ENCODE data around the gene CCNY. TPM values are rescaled to one million over a fixed set of nuclear protein-coding genes. Genes with fewer than 3 reads are reported as not detected.

Gene CCNY
- total RNA-seq, 8 experiments from 2014 or later = 24.8 to 57.1 (median 32.4) TPM

DNA sequence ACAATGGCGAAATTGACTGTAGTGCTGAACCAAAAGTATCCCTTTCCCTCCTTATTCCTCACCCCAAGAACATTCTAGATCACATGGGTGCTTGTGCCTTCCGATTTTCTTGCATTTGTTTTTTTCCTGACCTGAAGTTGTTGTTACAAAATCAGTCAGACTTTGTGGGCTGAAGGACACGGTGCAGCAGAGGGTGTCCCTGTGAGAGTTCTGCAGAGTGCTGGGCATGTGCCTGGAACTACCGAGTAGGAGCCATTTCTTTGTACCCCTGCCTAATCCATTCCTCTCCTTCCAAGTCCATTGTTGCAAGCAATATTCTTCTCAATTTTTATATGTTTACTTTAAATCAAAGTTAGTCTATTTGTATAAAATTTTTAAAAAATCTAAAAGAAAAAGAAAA, 233.5 kb downstream of the CCNY start:
- Histone ChIP-seq H3K27ac (no peak overlapping the region), H3K4me1 (replicated peaks in 1 of 2) (no peaks in the 10 kb centered on the region), H3K4me3 (no peak overlapping the region)
- 48 to 95% (median 89%) methylated on average over 2 to 4 of the region's 4 CpGs; no CpG with 5 or more reads in 1 of the 10 experiments for WGBS, 10 experiments
- ATAC-seq (replicated peaks in 6 of 8) = no peak
- in situ Hi-C loops (cut with MboI; ENCODE audit: low pct_unique_long_range_greater_than_20kb in 2 of 9, low sequenced_read_pairs in 9 of 9, unreplicated experiment in 9 of 9) = loop anchor here in 1 of 9 experiments (25.0 kb wide), 1 partner anchor 333 kb away; no protein-coding TSS in a partner anchor

DNA sequence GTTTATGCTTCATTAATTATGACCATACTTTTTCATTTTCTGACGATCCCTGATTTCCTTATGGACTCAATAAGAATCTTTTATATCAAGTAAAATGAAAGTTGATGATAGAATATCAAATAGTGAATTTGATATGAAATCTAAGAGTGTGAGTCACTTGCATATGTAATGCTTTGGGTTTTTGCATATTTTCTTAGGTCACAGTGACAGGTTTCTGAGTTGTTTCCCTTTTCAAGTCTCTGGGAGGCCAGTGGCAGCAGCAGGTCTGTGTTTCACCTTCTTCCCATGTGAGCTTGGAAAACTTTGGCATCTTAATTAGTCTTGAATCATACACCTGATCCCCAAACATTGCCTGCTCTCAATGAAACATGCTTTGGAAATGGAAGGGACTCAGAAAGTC, 234.1 kb downstream of the CCNY start:
- 0 to 100% (median 86%) methylated on average over 1 of the region's 1 CpG; no CpG with 5 or more reads in 1 of the 10 experiments for WGBS, 10 experiments
- ATAC-seq (replicated peaks in 6 of 8) = peak in 2 of 8 experiments; percentile 62 to 89
- Histone ChIP-seq H3K4me1 (replicated peaks in 1 of 2) (no peaks in the 10 kb centered on the region), H3K4me3 (no peak overlapping the region), H3K27ac (no peak overlapping the region)
- in situ Hi-C loops (cut with MboI; ENCODE audit: low pct_unique_long_range_greater_than_20kb in 2 of 9, low sequenced_read_pairs in 9 of 9, unreplicated experiment in 9 of 9) = loop anchor here in 1 of 9 experiments (25.0 kb wide), 1 partner anchor 333 kb away; no protein-coding TSS in a partner anchor

DNA sequence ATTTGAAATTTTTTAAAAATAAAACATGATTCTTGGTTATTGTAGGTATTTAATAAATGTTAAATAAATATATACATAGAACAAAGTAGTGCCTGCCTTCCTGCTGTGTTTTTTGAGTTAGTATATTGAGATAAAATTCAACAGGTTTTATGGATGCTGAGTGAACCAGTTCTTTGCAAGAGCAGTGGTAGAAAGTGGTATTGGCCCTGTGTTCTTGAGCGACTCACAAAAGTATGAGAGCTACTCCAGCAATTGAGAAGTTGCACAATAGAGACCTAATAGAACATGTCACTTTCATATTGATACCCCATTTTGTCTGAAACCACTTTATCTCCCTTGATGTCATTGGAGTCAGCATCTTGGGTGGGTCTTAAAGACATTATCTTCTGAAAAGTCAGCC, 236.3 kb downstream of the CCNY start:
- WGBS, 10 experiments = 83 to 100% (median 95%) methylated on average over 1 of the region's 1 CpG; no CpG with 5 or more reads in 4 of the 10 experiments
- Histone ChIP-seq H3K4me1 (replicated peaks in 1 of 2) (no peaks in the 10 kb centered on the region), H3K27ac (no peak overlapping the region), H3K4me3 (no peak overlapping the region)
- in situ Hi-C loops (cut with MboI; ENCODE audit: low pct_unique_long_range_greater_than_20kb in 2 of 9, low sequenced_read_pairs in 9 of 9, unreplicated experiment in 9 of 9) = loop anchor here in 1 of 9 experiments (25.0 kb wide), 1 partner anchor 335 kb away; no protein-coding TSS in a partner anchor
- no peak for ATAC-seq (replicated peaks in 6 of 8)

DNA sequence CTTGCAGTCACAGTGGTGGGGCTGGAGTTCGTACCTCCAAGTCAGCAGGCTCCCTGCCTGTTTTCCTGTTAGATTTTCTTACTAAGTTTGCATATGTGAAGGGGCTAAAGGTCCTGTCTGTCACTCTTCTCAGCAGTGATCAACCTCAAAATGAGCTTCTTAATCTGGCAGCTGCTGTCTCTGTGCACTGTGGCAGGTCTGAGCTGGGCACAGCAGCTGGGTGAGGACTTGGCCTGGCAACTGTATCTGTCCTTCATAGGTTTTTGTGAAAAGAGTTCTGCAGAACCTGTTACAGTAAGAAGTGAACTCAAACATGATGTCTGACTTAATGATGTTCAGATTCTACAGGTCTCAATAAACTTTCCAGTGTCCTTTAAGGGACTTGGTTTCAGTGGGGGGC, 237.5 kb downstream of the CCNY start:
- no peak overlapping the region for H3K4me3 ChIP-seq
- no peaks in the 10 kb centered on the region for H3K4me1 ChIP-seq (replicated peaks in 1 of 2)
- in situ Hi-C loops (cut with MboI; ENCODE audit: low pct_unique_long_range_greater_than_20kb in 2 of 9, low sequenced_read_pairs in 9 of 9, unreplicated experiment in 9 of 9) = loop anchor here in 1 of 9 experiments (25.0 kb wide), 1 partner anchor 336 kb away; no protein-coding TSS in a partner anchor
- 80 to 100% (median 100%) methylated on average over 1 of the region's 1 CpG; no CpG with 5 or more reads in 6 of the 10 experiments for WGBS, 10 experiments
- H3K27ac ChIP-seq = no peak overlapping the region
- no peak for ATAC-seq (replicated peaks in 6 of 8)

DNA sequence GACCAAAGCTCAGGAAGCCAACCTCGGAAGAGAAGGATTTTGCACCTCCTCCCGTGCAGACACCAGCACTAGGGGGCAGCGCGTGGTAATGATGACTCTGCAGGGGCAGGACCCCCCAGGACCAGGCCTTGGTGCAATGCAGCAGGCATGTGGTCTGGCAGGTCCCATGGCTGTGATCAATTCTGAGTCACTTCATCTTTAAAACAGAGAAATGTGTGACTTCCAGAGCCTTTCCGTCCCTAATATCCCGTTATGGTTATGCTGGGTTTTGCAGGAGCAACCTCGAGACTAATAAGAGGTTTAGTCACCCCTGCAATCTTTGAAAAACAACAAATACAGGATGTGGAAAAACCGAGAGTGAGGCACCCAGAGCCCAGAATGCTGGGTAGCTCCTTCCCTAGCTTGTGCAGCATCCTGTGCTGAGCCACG, 238.6 kb downstream of the CCNY start:
- ATAC-seq (replicated peaks in 6 of 8) = no peak
- no peaks in the 10 kb centered on the region for H3K4me1 ChIP-seq (replicated peaks in 1 of 2)
- 20 to 94% (median 88%) methylated on average over 1 to 9 of the region's 9 CpGs; no CpG with 5 or more reads in 2 of the 10 experiments for WGBS, 10 experiments
- in situ Hi-C loops (cut with MboI; ENCODE audit: low pct_unique_long_range_greater_than_20kb in 2 of 9, low sequenced_read_pairs in 9 of 9, unreplicated experiment in 9 of 9) = loop anchor here in 1 of 9 experiments (25.0 kb wide), 1 partner anchor 338 kb away; no protein-coding TSS in a partner anchor
- H3K4me3 ChIP-seq = no peak overlapping the region
- no peak overlapping the region for H3K27ac ChIP-seq

DNA sequence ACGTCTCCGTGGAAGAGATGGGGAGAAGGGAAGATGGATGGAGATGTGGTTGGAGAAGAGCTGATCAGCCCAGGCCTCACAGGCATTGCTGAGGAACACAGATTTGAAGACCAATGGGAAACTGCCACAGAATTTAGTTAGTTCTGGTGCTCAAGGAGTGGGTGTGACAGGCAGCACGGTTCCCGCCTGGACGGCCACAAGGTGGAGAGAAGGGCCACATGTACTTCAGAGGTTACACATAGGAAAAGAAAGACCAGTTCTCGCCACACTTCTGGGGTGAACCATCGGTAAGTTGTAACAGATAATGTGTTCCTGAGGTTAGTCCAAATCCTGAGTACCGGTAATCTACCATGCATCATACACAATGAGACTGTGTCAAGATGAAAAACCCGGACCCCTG, 239.3 kb downstream of the CCNY start:
- Histone ChIP-seq H3K27ac (no peak overlapping the region), H3K4me3 (no peak overlapping the region), H3K4me1 (replicated peaks in 1 of 2) (no peaks in the 10 kb centered on the region)
- ATAC-seq (replicated peaks in 6 of 8) = no peak
- WGBS, 10 experiments = 87 to 100% (median 96%) methylated on average over 2 to 9 of the region's 9 CpGs; no CpG with 5 or more reads in 3 of the 10 experiments
- in situ Hi-C loops (cut with MboI; ENCODE audit: low pct_unique_long_range_greater_than_20kb in 2 of 9, low sequenced_read_pairs in 9 of 9, unreplicated experiment in 9 of 9) = no loop called here

DNA sequence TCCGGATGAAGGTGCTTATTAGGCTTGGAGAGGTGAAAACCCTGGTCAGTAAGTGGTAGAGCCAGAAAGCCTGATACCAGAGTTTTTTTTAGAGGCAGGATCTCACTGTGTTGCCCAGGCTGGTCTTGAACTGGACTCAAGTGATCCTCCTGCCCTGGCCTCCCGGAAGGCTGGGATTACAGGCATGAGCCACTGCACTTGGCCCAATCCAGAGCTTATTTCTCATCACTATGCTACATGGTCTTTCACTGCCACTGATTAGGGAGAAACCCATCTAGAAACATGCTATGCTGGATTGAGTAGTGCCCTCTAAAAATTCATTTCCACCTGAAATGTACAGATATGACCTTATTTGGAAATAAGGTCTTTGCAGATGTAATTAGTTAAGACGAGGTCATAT, 240.4 kb downstream of the CCNY start:
- Histone ChIP-seq H3K4me1 (replicated peaks in 1 of 2) (no peaks in the 10 kb centered on the region), H3K27ac (no peak overlapping the region), H3K4me3 (no peak overlapping the region)
- WGBS, 10 experiments = 86 to 100% (median 100%) methylated on average over 1 to 2 of the region's 3 CpGs; no CpG with 5 or more reads in 3 of the 10 experiments
- in situ Hi-C loops (cut with MboI; ENCODE audit: low pct_unique_long_range_greater_than_20kb in 2 of 9, low sequenced_read_pairs in 9 of 9, unreplicated experiment in 9 of 9) = no loop called here
- ATAC-seq (replicated peaks in 6 of 8) = no peak

DNA sequence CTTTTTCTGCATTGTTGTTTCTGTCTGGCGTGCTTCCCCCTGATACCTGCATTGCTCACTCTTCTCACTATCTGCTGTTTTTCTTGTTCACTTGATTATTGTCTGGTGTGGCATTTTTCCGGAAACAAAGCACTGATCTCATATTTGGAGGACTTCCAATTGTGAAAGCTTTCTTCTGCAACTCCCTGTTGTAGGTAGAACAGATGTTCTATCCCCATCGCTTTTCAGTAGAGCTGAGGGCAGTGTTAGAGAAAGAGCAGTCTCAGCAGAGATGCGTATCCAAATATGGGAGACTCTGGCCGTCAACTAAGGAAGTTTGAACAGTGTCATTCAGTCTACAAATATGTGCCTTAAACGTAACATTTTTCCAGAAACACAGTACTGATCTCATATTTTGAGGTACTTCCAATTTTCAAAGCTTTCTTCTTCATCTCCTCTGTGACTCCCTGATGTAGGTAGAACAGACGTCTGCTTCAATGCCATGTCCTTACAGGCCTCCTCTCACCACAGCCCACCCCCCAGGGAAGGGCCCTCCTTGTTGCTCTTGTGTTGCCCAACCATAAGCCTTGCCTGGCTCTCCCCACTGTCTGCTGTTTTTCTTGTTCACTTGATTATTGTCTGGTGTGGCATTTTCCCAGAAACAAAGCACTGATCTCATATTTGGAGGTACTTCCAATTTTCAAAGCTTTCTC, 241.8 kb downstream of the CCNY start:
- in situ Hi-C loops (cut with MboI; ENCODE audit: low pct_unique_long_range_greater_than_20kb in 2 of 9, low sequenced_read_pairs in 9 of 9, unreplicated experiment in 9 of 9) = no loop called here
- WGBS, 10 experiments = 3 to 100% (median 80%) methylated on average over 1 to 7 of the region's 7 CpGs
- H3K4me1 ChIP-seq (replicated peaks in 1 of 2) = no peaks in the 10 kb centered on the region
- H3K27ac ChIP-seq = no peak overlapping the region
- no peak overlapping the region for H3K4me3 ChIP-seq
- peak in 2 of 8 experiments; percentile 39 to 55 for ATAC-seq (replicated peaks in 6 of 8)

DNA sequence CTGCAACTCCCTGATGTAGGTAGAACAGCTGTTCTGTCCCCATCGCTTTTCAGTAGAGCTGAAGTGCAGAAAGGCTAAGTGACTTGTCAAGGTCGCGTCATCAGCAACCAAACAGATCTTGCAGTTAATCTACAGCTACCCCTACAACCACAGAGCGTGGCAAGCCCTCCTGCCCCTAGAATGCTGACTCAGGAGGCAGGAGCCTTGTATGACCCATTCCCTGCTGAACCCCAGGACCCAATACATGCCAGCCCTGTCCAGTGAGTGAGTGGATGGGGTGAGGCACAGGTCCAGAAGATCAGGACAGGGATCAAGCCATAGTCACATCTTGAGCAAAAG, 242.3 kb downstream of the CCNY start:
- in situ Hi-C loops (cut with MboI; ENCODE audit: low pct_unique_long_range_greater_than_20kb in 2 of 9, low sequenced_read_pairs in 9 of 9, unreplicated experiment in 9 of 9) = no loop called here
- WGBS, 10 experiments = 58 to 100% (median 100%) methylated on average over 1 to 3 of the region's 4 CpGs; no CpG with 5 or more reads in 6 of the 10 experiments

DNA sequence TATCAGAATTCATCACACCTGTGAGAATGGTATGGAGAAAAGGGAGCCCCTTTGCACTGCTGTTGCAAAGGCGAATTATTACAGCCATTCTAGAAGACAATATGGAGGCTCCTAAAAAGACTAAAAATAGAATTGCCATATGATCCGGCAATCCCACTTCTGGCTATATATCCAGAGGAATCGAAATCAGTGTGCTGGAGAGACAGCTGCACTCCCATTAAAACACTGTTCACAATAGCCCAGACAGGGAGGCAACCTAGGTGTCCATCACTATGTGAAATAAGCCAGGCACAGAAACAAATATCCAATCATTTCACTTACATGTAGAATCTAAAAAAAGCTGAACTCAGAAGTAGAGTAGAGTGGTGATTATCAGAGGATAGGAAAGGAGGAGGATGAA, 242.8 kb downstream of the CCNY start:
- ATAC-seq (replicated peaks in 6 of 8) = no peak
- WGBS, 10 experiments = 17 to 100% (median 81%) methylated on average over 1 to 3 of the region's 3 CpGs; no CpG with 5 or more reads in 4 of the 10 experiments
- Histone ChIP-seq H3K4me1 (replicated peaks in 1 of 2) (no peaks in the 10 kb centered on the region), H3K27ac (no peak overlapping the region), H3K4me3 (no peak overlapping the region)
- in situ Hi-C loops (cut with MboI; ENCODE audit: low pct_unique_long_range_greater_than_20kb in 2 of 9, low sequenced_read_pairs in 9 of 9, unreplicated experiment in 9 of 9) = no loop called here

More for the DNA sequence above, 242.3 kb downstream of the CCNY start:
- no peak overlapping the region for H3K4me3 ChIP-seq
- H3K27ac ChIP-seq = no peak overlapping the region
- no peak for ATAC-seq (replicated peaks in 6 of 8)
- H3K4me1 ChIP-seq (replicated peaks in 1 of 2) = no peaks in the 10 kb centered on the region

DNA sequence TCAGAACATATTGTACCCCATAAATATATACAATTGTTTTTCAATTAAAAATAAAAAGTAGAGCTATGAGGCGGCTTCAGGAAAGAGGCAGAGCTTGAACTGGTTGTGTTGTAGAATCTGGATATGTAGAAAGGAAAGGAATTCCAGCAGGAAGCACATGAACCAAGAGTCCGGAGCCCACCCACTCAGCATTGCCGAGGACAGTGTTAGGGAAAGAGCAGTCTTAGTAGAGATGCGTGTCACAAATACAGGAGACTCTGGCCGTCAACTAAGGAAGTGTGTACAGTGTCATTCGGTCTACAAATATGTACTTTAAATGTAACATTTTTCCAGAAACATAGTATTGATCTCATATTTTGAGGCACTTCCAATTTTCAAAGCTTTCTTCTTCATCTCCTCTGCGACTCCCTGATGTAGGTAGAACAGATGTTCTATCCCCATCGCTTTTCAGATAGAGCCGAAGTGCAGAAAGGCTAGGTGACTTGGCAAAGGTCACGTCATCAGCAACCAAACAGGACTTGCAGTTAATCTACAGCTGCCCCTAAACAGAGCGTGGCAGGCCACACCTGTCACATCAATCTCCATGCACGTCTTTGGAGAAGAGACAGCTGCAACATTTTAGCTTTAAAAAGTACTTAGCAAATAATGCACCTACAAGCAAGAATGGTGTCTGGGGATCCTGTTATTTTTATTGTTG, 243.6 kb downstream of the CCNY start:
- WGBS, 10 experiments = 48 to 100% (median 86%) methylated on average over 1 to 10 of the region's 12 CpGs; no CpG with 5 or more reads in 1 of the 10 experiments
- no peak for ATAC-seq (replicated peaks in 6 of 8)
- Histone ChIP-seq H3K27ac (no peak overlapping the region), H3K4me1 (replicated peaks in 1 of 2) (no peaks in the 10 kb centered on the region), H3K4me3 (no peak overlapping the region)
- in situ Hi-C loops (cut with MboI; ENCODE audit: low pct_unique_long_range_greater_than_20kb in 2 of 9, low sequenced_read_pairs in 9 of 9, unreplicated experiment in 9 of 9) = no loop called here

DNA sequence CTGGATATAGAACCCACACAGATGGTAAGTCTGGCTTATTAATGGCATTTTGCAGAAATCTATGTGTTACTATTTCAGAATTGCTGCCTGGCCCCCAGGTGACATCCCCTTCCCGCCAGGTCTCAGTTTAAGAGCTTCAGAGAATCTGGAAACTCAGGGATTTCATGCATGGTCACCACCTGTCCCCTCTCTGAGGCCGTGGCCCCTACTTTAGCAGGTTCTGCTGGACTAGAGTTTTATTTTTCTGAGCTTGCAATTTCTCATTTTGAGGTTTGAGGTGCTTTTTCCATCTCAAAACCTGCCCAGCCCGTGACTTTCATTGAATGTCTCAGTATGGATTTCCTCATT, 244.1 kb downstream of the CCNY start:
- Histone ChIP-seq H3K27ac (no peak overlapping the region), H3K4me1 (replicated peaks in 1 of 2) (no peaks in the 10 kb centered on the region), H3K4me3 (no peak overlapping the region)
- no peak for ATAC-seq (replicated peaks in 6 of 8)
- WGBS, 10 experiments = 37 to 100% (median 86%) methylated on average over 1 to 3 of the region's 3 CpGs
- in situ Hi-C loops (cut with MboI; ENCODE audit: low pct_unique_long_range_greater_than_20kb in 2 of 9, low sequenced_read_pairs in 9 of 9, unreplicated experiment in 9 of 9) = no loop called here

DNA sequence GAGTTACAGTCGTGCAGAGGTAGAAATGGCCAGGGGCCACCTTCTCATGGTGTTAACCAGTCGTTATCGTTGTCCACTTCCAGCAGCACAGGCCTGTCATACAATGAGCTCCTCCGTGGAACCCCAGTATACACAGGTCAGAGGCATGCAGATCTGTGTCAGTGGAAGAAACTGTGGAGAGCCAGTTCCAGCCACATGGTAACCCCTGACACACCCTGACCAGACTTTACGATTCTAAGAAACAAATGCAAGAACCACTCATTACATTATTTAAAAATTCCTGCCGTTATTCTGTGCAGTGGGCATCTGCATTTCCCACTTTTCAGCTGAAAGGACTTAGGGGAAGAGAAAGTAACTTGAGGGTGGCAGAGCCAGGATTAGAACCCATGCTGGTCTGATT, 245.3 kb downstream of the CCNY start:
- H3K27ac ChIP-seq = no peak overlapping the region
- no peak overlapping the region for H3K4me3 ChIP-seq
- H3K4me1 ChIP-seq (replicated peaks in 1 of 2) = no peaks in the 10 kb centered on the region
- in situ Hi-C loops (cut with MboI; ENCODE audit: low pct_unique_long_range_greater_than_20kb in 2 of 9, low sequenced_read_pairs in 9 of 9, unreplicated experiment in 9 of 9) = no loop called here
- peak in 3 of 8 experiments; percentile 59 to 65 (median 61) for ATAC-seq (replicated peaks in 6 of 8)
- WGBS, 10 experiments = 57 to 92% (median 79%) methylated on average over 1 to 6 of the region's 6 CpGs; no CpG with 5 or more reads in 4 of the 10 experiments

Measured in motor neuron (in vitro differentiated cells).